KMS-11 (cell line): ENCODE data around the gene UBE2O.

Experiments used
- H2AFZ ChIP-seq: fragments of 200-600 bp; sonication (generic); 2 replicates; pipeline ENCODE4 v1.6.1; 2016; ENCODE audit warnings: antibody characterized with exemption, mixed run types, low read depth
- H3K27ac ChIP-seq: fragments of 200-600 bp; sonication (generic); 2 replicates; pipeline ENCODE4 v1.6.1; 2016; ENCODE audit warnings: mild to moderate bottlenecking, mixed run types
- H3K27me3 ChIP-seq: fragments of 200-600 bp; sonication (generic); 2 replicates; pipeline ENCODE4 v1.6.1; 2017; ENCODE audit warnings: mild to moderate bottlenecking, low read depth, mixed run types, moderate library complexity; ENCODE audit not compliant: insufficient read depth
- H3K36me3 ChIP-seq: fragments of 200-600 bp; sonication (generic); 2 replicates; pipeline ENCODE4 v1.6.1; 2017; ENCODE audit warnings: mild to moderate bottlenecking, mixed run types; ENCODE audit not compliant: insufficient read depth
- H3K4me1 ChIP-seq: fragments of 200-600 bp; sonication (generic); 2 replicates; pipeline ENCODE4 v1.6.1; 2016; ENCODE audit warnings: mild to moderate bottlenecking, low read depth, mixed run types; ENCODE audit not compliant: poor library complexity, severe bottlenecking
- H3K4me2 ChIP-seq: fragments of 200-600 bp; sonication (generic); 2 replicates; pipeline ENCODE4 v1.7.0; 2016; ENCODE audit warnings: mild to moderate bottlenecking, mixed run types
- H3K4me3 ChIP-seq: fragments of 200-600 bp; sonication (generic); IDR thresholded peaks from 2 replicates; pipeline ENCODE4 v1.6.1; 2017; ENCODE audit warnings: low read depth, low read length, mixed read lengths; ENCODE audit not compliant: insufficient read depth
- H3K79me2 ChIP-seq: fragments of 200-600 bp; sonication (generic); 2 replicates; pipeline ENCODE4 v1.6.1; 2016; ENCODE audit warnings: low read depth, mixed run types; ENCODE audit not compliant: insufficient read depth
- H3K9ac ChIP-seq: fragments of 200-600 bp; sonication (generic); 2 replicates; pipeline ENCODE4 v1.6.1; 2016; ENCODE audit warnings: mild to moderate bottlenecking, mixed run types
- H4K20me1 ChIP-seq: fragments of 200-600 bp; sonication (generic); 2 replicates; pipeline ENCODE4 v1.6.1; 2016; ENCODE audit warnings: mild to moderate bottlenecking, mixed run types; ENCODE audit not compliant: insufficient read depth
- TF ChIP-seq, protein P1 (sequence below): fragments of 200-600 bp; sonication (generic); conservative IDR thresholded peaks from 2 replicates; pipeline ENCODE4 v1.6.1; 2017; ENCODE audit warnings: low read depth, mild to moderate bottlenecking, antibody characterized with exemption, low read length, moderate library complexity, mixed read lengths

Gene UBE2O

DNA sequence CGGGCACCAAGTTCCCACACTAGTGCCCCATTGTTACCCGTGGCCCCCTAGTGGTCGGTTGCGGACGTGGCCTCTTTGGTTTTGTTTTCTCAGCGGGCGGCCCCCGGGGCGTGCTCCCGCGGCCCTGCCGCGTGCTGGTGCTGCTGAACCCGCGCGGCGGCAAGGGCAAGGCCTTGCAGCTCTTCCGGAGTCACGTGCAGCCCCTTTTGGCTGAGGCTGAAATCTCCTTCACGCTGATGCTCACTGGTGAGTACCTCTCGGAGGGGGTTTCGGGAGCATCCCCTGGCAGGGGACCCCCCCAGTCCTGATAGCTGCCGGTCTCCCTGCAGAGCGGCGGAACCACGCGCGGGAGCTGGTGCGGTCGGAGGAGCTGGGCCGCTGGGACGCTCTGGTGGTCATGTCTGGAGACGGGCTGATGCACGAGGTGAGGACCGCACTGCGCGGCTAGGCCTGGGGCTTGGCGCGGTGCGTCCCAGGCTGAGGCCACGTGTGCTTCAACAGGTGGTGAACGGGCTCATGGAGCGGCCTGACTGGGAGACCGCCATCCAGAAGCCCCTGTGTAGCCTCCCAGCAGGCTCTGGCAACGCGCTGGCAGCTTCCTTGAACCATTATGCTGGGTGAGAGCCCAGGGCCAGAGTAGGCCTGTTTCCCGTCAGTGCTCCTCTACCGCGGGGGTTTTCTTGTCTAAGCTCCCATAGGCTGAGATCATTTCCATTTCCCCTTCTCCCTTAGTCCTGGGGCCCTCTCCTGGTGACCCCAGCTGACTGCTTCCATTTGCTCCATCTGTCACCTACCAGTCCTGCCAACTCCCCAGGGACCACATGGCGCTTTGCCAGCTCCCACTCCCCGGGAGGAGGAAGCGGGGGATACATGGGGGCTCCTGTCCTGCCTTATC is 66.8 kb downstream of the UBE2O start:
- TF ChIP-seq, protein P1, sequence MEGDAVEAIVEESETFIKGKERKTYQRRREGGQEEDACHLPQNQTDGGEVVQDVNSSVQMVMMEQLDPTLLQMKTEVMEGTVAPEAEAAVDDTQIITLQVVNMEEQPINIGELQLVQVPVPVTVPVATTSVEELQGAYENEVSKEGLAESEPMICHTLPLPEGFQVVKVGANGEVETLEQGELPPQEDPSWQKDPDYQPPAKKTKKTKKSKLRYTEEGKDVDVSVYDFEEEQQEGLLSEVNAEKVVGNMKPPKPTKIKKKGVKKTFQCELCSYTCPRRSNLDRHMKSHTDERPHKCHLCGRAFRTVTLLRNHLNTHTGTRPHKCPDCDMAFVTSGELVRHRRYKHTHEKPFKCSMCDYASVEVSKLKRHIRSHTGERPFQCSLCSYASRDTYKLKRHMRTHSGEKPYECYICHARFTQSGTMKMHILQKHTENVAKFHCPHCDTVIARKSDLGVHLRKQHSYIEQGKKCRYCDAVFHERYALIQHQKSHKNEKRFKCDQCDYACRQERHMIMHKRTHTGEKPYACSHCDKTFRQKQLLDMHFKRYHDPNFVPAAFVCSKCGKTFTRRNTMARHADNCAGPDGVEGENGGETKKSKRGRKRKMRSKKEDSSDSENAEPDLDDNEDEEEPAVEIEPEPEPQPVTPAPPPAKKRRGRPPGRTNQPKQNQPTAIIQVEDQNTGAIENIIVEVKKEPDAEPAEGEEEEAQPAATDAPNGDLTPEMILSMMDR: peak; percentile 94
- H3K36me3 ChIP-seq: no peaks in the 10 kb centered on the region
- H2AFZ ChIP-seq: peak overlapping the region; percentile 84
- peak overlapping the region; percentile 99 for H3K4me2 ChIP-seq
- H3K9ac ChIP-seq: no peak overlapping the region
- H3K4me1 ChIP-seq: peaks cover 17% of the 10 kb centered on the region
- no peak overlapping the region for H3K27ac ChIP-seq
- H3K27me3 ChIP-seq: peaks cover 19% of the 10 kb centered on the region
- no peaks in the 10 kb centered on the region for H3K79me2 ChIP-seq
- no peaks in the 10 kb centered on the region for H4K20me1 ChIP-seq
- H3K4me3 ChIP-seq: no peak overlapping the region

DNA sequence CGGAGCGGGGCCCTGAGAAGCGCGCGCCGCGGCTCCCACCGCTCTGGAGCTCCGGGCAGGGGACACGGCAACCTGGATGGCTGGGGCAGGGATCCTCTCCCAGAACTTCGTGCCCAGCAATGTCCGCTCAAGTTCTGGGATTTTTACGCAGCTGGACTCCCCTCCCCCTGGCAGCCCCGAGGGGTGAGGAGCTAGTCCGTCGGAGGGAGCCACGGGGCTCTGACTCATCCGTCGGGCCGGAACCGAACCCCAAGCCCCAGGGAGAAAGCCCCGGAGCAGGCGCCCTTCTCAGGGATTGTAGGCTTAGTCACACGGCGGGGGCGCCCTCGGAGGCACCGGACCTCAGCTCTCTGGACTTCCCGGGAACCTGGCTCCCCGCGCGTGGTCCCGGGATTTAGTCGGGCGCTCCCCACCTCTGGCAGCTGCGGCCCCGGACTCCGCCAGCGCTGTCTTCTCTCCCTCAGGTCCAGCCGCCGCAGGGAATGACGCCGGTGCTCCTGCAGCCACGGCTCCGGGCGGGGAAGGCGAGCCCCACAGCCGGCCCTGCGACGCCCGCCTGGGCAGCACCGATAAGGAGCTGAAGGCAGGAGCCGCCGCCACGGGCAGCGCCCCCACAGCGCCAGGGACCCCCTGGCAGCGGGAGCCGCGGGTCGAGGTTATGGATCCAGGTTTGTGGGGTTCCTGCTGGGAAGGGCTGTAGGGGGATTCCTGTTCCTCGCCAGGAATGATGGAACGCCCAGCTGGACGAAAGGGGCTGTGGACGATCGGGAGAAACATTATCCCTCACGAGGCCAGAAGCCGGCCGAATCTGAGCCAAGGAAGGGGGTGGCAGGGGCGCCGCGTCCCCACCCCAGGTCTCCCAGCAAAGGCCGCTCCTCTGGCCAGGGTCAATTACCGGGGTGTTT is 67.7 kb downstream of the UBE2O start:
- Histone ChIP-seq H2AFZ (peak overlapping the region; percentile 84), H3K36me3 (no peaks in the 10 kb centered on the region), H3K9ac (no peak overlapping the region; the same call in 1 of the 2 replicates), H3K4me3 (no peak overlapping the region), H3K79me2 (no peaks in the 10 kb centered on the region), H4K20me1 (no peaks in the 10 kb centered on the region), H3K4me1 (peaks cover 17% of the 10 kb centered on the region), H3K4me2 (peak overlapping the region; percentile 99), H3K27me3 (peaks cover 19% of the 10 kb centered on the region), H3K27ac (no peak overlapping the region)
- TF ChIP-seq, protein P1: no peak

DNA sequence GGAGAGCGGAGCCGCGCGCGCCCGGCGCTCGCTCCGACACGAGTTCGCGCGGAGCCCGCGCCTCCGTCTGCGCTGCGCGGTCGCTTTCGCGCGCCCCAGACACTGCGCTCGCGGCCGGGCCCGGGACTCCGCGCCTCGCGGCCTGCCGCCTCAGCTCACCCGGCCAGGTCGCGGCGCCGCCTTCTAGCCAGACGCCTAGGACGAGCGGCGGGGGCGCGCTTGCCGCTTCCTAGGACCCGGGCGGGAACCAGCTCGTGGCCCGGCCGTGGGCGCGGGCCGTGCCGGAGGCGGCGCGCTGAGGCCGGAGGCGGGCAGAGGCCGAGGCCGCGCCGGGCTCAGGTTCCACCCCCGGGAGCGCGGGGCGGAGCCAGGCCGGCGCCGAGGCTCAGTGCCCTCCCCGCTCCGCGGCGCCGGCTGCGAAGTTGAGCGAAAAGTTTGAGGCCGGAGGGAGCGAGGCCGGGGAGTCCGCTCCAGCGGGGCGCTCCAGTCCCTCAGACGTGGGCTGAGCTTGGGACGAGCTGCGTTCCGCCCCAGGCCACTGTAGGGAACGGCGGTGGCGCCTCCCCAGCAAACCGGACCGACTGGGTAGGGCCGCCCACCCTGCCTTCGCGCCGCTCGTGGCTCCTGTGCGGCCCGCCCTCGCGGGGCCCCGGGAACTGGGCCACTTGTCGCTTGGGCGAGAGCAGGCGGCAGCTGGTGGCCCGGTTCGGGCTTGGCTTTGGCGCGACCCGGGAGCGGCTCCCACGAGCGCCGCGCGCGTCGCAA is 68.5 kb downstream of the UBE2O start, which contains the start of gene SPHK1:
Gene SPHK1, plus strand, starts transcription at position 388 of the 765 bp plus-strand sequence. CDS start 1,036 bp downstream, outside the sequence.
- Histone ChIP-seq H3K4me2 (peak within 1 kb of the TSS; percentile 99), H3K4me3 (no peak within 1 kb of the TSS), H3K36me3 (no peaks in the 10 kb centered on the region), H3K27ac (0 out of 2 replicates have a peak within 1 kb of the TSS, but pooled peaks have one; percentile 1), H3K79me2 (no peaks in the 10 kb centered on the region), H3K9ac (peak within 1 kb of the TSS; percentile 33; the same call in 1 of the 2 replicates), H3K27me3 (peaks cover 19% of the 10 kb centered on the region), H3K4me1 (peaks cover 17% of the 10 kb centered on the region), H2AFZ (peak within 1 kb of the TSS; percentile 84), H4K20me1 (no peaks in the 10 kb centered on the region)
- TF ChIP-seq, protein P1: no peak
